H9 (cell line): ENCODE results near the gene ATP1A2. TPM values are rescaled to one million over a fixed set of nuclear protein-coding genes. Genes with fewer than 3 reads are reported as not detected.

Experiments
- DNase-seq: peaks from one replicate; pipeline ENCODE4 v3.0.0-alpha.2; 2017
- H2AFZ ChIP-seq: one replicate; pipeline ENCODE4 v1.6.1; 2013; ENCODE audit warnings: mild to moderate bottlenecking, low read length, control low read depth, moderate library complexity
- H2AK5ac ChIP-seq: 2 replicates; pipeline ENCODE4 v1.6.1; 2013; ENCODE audit warnings: low read length, control low read depth, mixed read lengths; ENCODE audit not compliant: insufficient read length
- H2BK120ac ChIP-seq: one replicate; pipeline ENCODE4 v1.6.1; 2013; ENCODE audit warnings: low read depth, mild to moderate bottlenecking, low read length, control low read depth, inconsistent platforms; ENCODE audit not compliant: poor library complexity, severe bottlenecking
- H2BK12ac ChIP-seq: 2 replicates; pipeline ENCODE4 v1.6.1; 2013; ENCODE audit warnings: low read length, control low read depth, mixed read lengths, low read depth; ENCODE audit not compliant: insufficient read length
- H2BK15ac ChIP-seq: 2 replicates; pipeline ENCODE4 v1.6.1; 2013; ENCODE audit warnings: low read depth, low read length, control low read depth
- H2BK20ac ChIP-seq: one replicate; pipeline ENCODE4 v1.6.1; 2013; ENCODE audit warnings: low read depth, mild to moderate bottlenecking, low read length, control low read depth, inconsistent platforms; ENCODE audit not compliant: poor library complexity, severe bottlenecking
- H2BK5ac ChIP-seq: 2 replicates; pipeline ENCODE4 v1.6.1; 2013; ENCODE audit warnings: low read length, control low read depth, mixed read lengths; ENCODE audit not compliant: insufficient read length
- H3K14ac ChIP-seq: 2 replicates; pipeline ENCODE4 v1.6.1; 2013; ENCODE audit warnings: low read length, control low read depth; ENCODE audit not compliant: insufficient read depth
- H3K18ac ChIP-seq: 2 replicates; pipeline ENCODE4 v1.6.1; 2013; ENCODE audit warnings: low read depth, mild to moderate bottlenecking, mixed read lengths, low read length, control low read depth; ENCODE audit not compliant: insufficient read length
- H3K23ac ChIP-seq: 2 replicates; pipeline ENCODE4 v1.6.1; 2013; ENCODE audit warnings: low read length, control low read depth, mixed read lengths, low read depth; ENCODE audit not compliant: insufficient read length
- H3K23me2 ChIP-seq: 2 replicates; pipeline ENCODE4 v1.6.1; 2013; ENCODE audit warnings: low read depth, mild to moderate bottlenecking, mixed read lengths, low read length, control low read depth; ENCODE audit not compliant: insufficient read length, poor library complexity, severe bottlenecking
- H3K27ac ChIP-seq: 2 replicates; pipeline ENCODE4 v1.5.1; 2013; ENCODE audit warnings: low read length, control low read depth, mixed read lengths, low read depth; ENCODE audit not compliant: insufficient read length
- H3K27me3 ChIP-seq: 2 replicates; pipeline ENCODE4 v1.6.1; 2013; ENCODE audit warnings: low read length, control low read depth, inconsistent platforms; ENCODE audit not compliant: insufficient read depth
- H3K4ac ChIP-seq: 2 replicates; pipeline ENCODE4 v1.6.1; 2013; ENCODE audit warnings: low read depth, mild to moderate bottlenecking, control low read depth, inconsistent platforms, low read length, moderate library complexity
- H3K4me1 ChIP-seq: 2 replicates; pipeline ENCODE4 v1.6.1; 2013; ENCODE audit warnings: low read length, control low read depth, inconsistent platforms; ENCODE audit not compliant: insufficient read depth
- H3K4me2 ChIP-seq: 2 replicates; pipeline ENCODE4 v1.6.1; 2013; ENCODE audit warnings: low read length, control low read depth, mixed read lengths; ENCODE audit not compliant: insufficient read length, insufficient read depth
- H3K56ac ChIP-seq: 2 replicates; pipeline ENCODE4 v1.6.1; 2013; ENCODE audit warnings: low read depth, mild to moderate bottlenecking, mixed read lengths, low read length, control low read depth; ENCODE audit not compliant: insufficient read length
- H3K79me1 ChIP-seq: 2 replicates; pipeline ENCODE4 v1.6.1; 2013; ENCODE audit warnings: low read depth, mild to moderate bottlenecking, moderate library complexity, low read length, control low read depth, inconsistent platforms; ENCODE audit not compliant: insufficient read depth, poor library complexity, severe bottlenecking
- H3K79me2 ChIP-seq: 2 replicates; pipeline ENCODE4 v1.6.1; 2013; ENCODE audit warnings: low read length, control low read depth, inconsistent platforms; ENCODE audit not compliant: insufficient read depth
- H3K9ac ChIP-seq: 2 replicates; pipeline ENCODE4 v1.6.1; 2013; ENCODE audit warnings: low read length, control low read depth, mixed read lengths; ENCODE audit not compliant: insufficient read length; ENCODE audit errors: extremely low read depth
- H3K9me3 ChIP-seq: one replicate; pipeline ENCODE4 v1.6.1; 2013; ENCODE audit warnings: low read depth, low read length, inconsistent platforms; ENCODE audit not compliant: control insufficient read depth
- H3T11ph ChIP-seq: one replicate; pipeline ENCODE4 v1.6.1; 2013; ENCODE audit warnings: mild to moderate bottlenecking, low read length, control low read depth, inconsistent platforms
- H4K20me1 ChIP-seq: one replicate; pipeline ENCODE4 v1.6.1; 2013; ENCODE audit not compliant: control insufficient read depth, insufficient read length, insufficient read depth
- H4K5ac ChIP-seq: 2 replicates; pipeline ENCODE4 v1.6.1; 2013; ENCODE audit warnings: low read depth, mild to moderate bottlenecking, mixed read lengths, low read length, control low read depth; ENCODE audit not compliant: insufficient read length
- H4K8ac ChIP-seq: replicated peaks from 2 replicates; pipeline ENCODE4 v1.6.1; 2013; ENCODE audit warnings: low read length, control low read depth, mixed read lengths, low read depth; ENCODE audit not compliant: insufficient read length
- H4K91ac ChIP-seq: 2 replicates; pipeline ENCODE4 v1.6.1; 2013; ENCODE audit warnings: low read depth, mild to moderate bottlenecking, moderate library complexity, mixed read lengths, low read length, control low read depth; ENCODE audit not compliant: insufficient read length
- H3K27ac Mint-ChIP-seq, 3 experiments: 2 replicates in 2 of 3; 3 replicates in 1 of 3; pipeline ENCODE4 v1.8.0; 2020 to 2021; ENCODE audit warnings: mixed read lengths in 3 of 3, mild to moderate bottlenecking in 1 of 3, moderate library complexity in 1 of 3
- H3K27me3 Mint-ChIP-seq: 2 replicates; pipeline ENCODE4 v1.8.0; 2021; ENCODE audit warnings: low read depth, mild to moderate bottlenecking, moderate library complexity, mixed read lengths
- H3K36me3 Mint-ChIP-seq, 3 experiments: 2 replicates in 2 of 3; 3 replicates in 1 of 3; pipeline ENCODE4 v1.8.0; 2020 to 2021; ENCODE audit warnings: low read depth in 3 of 3, mixed read lengths in 3 of 3; ENCODE audit not compliant: insufficient read depth in 1 of 3
- H3K4me1 Mint-ChIP-seq, 2 experiments: 2 replicates each; pipeline ENCODE4 v1.8.0; 2020; ENCODE audit warnings: mixed read lengths in 2 of 2
- H3K4me3 Mint-ChIP-seq, 2 experiments: 2 replicates in 1 of 2; 3 replicates in 1 of 2; pipeline ENCODE4 v1.8.0; 2020 to 2021; ENCODE audit warnings: mild to moderate bottlenecking in 2 of 2, mixed read lengths in 2 of 2, moderate library complexity in 1 of 2
- H3K9me3 Mint-ChIP-seq, 2 experiments: 2 replicates in 1 of 2; 3 replicates in 1 of 2; pipeline ENCODE4 v1.8.0; 2020; ENCODE audit warnings: mild to moderate bottlenecking in 2 of 2, mixed read lengths in 2 of 2, moderate library complexity in 1 of 2
- WGBS: extraction: QIAGEN DNeasy Blood & Tissue Kit; methylation state at CpG from one replicate; pipeline ENCODE4 v1.1.7; 2013; ENCODE audit warnings: missing lambda C conversion rate, low lambda C conversion rate, mixed read lengths; ENCODE audit not compliant: insufficient read length; ENCODE audit errors: extremely low coverage; 5-methylcytosine and 5-hydroxymethylcytosine counted together
- total RNA-seq: library from RNA; stranded (reverse); gene quantifications from 2 replicates; pipeline ENCODE4 v1.2.1, GENCODE V29; 2021
- TF ChIP-seq, protein P1 (sequence below): fragments of 200-600 bp; sonication (generic); conservative IDR thresholded peaks from 3 replicates; pipeline ENCODE4 v1.8.0; 2021; ENCODE audit warnings: antibody characterized with exemption, mild to moderate bottlenecking

ATP1A2 gene
- total RNA-seq, 1 experiment from 2014 or later: 3.0 TPM

GRCh38 chr1:160133990-160134770 lies 18.6 kb downstream of the ATP1A2 start:
- no peak overlapping the region for H4K8ac ChIP-seq
- H4K5ac ChIP-seq: no peak overlapping the region
- H3K23ac ChIP-seq: no peak overlapping the region
- H3K4me2 ChIP-seq: no peak overlapping the region
- H2AK5ac ChIP-seq: no peak overlapping the region
- no peak overlapping the region; a peak in 1 of 7 replicates for H3K27ac Mint-ChIP-seq
- H3T11ph ChIP-seq: no peak overlapping the region
- peaks cover 0 to 6% of the 10 kb centered on the region in 2 experiments; a peak in 2 of 4 replicates for H3K4me1 Mint-ChIP-seq
- H3K23me2 ChIP-seq: no peaks in the 10 kb centered on the region
- H2BK12ac ChIP-seq: no peak overlapping the region
- no peak overlapping the region for H2AFZ ChIP-seq
- no peaks in the 10 kb centered on the region for H3K79me2 ChIP-seq
- H3K36me3 Mint-ChIP-seq: peaks cover 0 to 77% (median 64%) of the 10 kb centered on the region in 3 experiments; a peak in 6 of 7 replicates
- no peak overlapping the region for H3K18ac ChIP-seq
- H2BK5ac ChIP-seq: no peak overlapping the region
- H2BK120ac ChIP-seq: no peak overlapping the region
- no peaks in the 10 kb centered on the region for H3K9me3 Mint-ChIP-seq
- H3K4me1 ChIP-seq: 0 out of 2 replicates have a peak, but pooled peaks cover 1% of the 10 kb centered on the region
- H3K14ac ChIP-seq: no peak overlapping the region
- no peak overlapping the region for H2BK15ac ChIP-seq
- H3K79me1 ChIP-seq: no peaks in the 10 kb centered on the region
- no peaks in the 10 kb centered on the region for H3K9me3 ChIP-seq
- H3K4ac ChIP-seq: no peak overlapping the region
- WGBS: 100% methylated on average over 1 of the region's 9 CpGs
- peaks cover 2% of the 10 kb centered on the region for H3K27me3 Mint-ChIP-seq
- no peak overlapping the region for H4K91ac ChIP-seq
- H3K27me3 ChIP-seq: no peaks in the 10 kb centered on the region
- no peak overlapping the region for H3K9ac ChIP-seq
- H4K20me1 ChIP-seq: no peaks in the 10 kb centered on the region
- H3K4me3 Mint-ChIP-seq: no peak overlapping the region
- H3K56ac ChIP-seq: no peak overlapping the region
- H3K27ac ChIP-seq: no peak overlapping the region
- no peak overlapping the region for H2BK20ac ChIP-seq
- no peak for DNase-seq
- TF ChIP-seq, protein P1, sequence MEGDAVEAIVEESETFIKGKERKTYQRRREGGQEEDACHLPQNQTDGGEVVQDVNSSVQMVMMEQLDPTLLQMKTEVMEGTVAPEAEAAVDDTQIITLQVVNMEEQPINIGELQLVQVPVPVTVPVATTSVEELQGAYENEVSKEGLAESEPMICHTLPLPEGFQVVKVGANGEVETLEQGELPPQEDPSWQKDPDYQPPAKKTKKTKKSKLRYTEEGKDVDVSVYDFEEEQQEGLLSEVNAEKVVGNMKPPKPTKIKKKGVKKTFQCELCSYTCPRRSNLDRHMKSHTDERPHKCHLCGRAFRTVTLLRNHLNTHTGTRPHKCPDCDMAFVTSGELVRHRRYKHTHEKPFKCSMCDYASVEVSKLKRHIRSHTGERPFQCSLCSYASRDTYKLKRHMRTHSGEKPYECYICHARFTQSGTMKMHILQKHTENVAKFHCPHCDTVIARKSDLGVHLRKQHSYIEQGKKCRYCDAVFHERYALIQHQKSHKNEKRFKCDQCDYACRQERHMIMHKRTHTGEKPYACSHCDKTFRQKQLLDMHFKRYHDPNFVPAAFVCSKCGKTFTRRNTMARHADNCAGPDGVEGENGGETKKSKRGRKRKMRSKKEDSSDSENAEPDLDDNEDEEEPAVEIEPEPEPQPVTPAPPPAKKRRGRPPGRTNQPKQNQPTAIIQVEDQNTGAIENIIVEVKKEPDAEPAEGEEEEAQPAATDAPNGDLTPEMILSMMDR: no peak
